ENCODE results near the gene TIAM2. TPM values are rescaled to one million over a fixed set of nuclear protein-coding genes. Genes with fewer than 3 reads are reported as not detected.

TIAM2 gene
- total RNA-seq, 1 experiment from 2014 or later, result 9.1 TPM

DNA sequence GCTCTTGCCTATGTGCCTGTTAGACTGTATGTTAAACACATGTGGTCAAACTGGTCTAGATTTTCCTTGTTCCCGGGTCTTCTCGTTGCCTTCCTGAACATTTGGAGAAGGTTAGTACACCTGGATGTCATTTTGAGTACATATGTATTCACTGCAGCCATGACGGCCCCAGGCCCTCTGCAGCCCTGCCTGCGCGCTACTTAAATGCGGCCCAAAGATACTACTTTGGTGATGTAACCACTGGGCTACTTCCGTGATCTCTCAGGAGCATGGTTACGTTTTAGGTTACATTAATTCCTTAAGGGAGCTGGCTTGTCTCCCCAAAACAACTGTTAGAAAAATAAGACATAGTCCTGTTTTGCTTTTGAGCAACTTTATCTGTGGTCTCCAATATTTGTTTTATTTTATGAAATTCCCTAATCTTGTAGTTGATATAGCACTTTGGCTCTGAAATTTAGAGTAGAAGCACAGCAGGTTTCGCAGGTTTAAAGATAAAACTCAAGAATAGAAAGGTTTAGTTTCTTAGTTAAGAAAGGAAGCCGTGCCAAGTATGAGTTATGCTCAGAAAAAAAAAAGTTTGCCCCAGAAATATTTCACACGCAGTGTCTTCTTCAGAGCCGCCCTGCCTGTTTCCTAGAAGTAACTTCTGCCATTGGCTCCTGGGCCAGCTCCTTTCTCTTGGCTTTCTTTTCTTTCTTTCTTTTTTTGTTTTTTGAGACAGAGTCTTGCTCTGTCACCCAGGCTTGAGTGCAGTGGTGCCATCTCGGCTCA lies 38.1 kb downstream of the TIAM2 start:
- no peaks in the 10 kb centered on the region for H3K4me1 ChIP-seq (ENCODE audit: insufficient read depth, low read length, poor library complexity, severe bottlenecking)
- POLR2A ChIA-PET (ENCODE audit: low non-redundant PET), result no interaction called here
- no peaks in the 10 kb centered on the region for H3K27me3 ChIP-seq (replicated peaks; ENCODE audit: insufficient read depth, low read depth, low read length, poor library complexity)
- H3K36me3 ChIP-seq (ENCODE audit: insufficient read depth, low read length, poor library complexity, severe bottlenecking), result no peaks in the 10 kb centered on the region
- CTCF ChIA-PET, result no interaction called here
- BruUV-seq (replicated peaks), result no TSS peak
- no peak overlapping the region for H3K27ac ChIP-seq (ENCODE audit: low read depth, low read length, poor library complexity, severe bottlenecking)
- intact Hi-C loops (cut with micrococcal nuclease; ENCODE audit: unreplicated experiment), result no loop called here
- H3K9me3 ChIP-seq (ENCODE audit: low read depth, low read length, poor library complexity, severe bottlenecking), result no peaks in the 10 kb centered on the region
- no peak for TF ChIP-seq EZH2 (IDR thresholded peaks at IDR 0.05; ENCODE audit: borderline replicate concordance, low read depth, low read length, poor library complexity, severe bottlenecking)
- TF ChIP-seq, protein P1, sequence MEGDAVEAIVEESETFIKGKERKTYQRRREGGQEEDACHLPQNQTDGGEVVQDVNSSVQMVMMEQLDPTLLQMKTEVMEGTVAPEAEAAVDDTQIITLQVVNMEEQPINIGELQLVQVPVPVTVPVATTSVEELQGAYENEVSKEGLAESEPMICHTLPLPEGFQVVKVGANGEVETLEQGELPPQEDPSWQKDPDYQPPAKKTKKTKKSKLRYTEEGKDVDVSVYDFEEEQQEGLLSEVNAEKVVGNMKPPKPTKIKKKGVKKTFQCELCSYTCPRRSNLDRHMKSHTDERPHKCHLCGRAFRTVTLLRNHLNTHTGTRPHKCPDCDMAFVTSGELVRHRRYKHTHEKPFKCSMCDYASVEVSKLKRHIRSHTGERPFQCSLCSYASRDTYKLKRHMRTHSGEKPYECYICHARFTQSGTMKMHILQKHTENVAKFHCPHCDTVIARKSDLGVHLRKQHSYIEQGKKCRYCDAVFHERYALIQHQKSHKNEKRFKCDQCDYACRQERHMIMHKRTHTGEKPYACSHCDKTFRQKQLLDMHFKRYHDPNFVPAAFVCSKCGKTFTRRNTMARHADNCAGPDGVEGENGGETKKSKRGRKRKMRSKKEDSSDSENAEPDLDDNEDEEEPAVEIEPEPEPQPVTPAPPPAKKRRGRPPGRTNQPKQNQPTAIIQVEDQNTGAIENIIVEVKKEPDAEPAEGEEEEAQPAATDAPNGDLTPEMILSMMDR (conservative IDR thresholded peaks at IDR 0.05; ENCODE audit: low read depth, low read length), result no peak
- no peak overlapping the region for H3K4me3 ChIP-seq (ENCODE audit: low read depth, low read length, poor library complexity, severe bottlenecking)
- DNase-seq (ENCODE audit: low spot score), result no peak

DNA sequence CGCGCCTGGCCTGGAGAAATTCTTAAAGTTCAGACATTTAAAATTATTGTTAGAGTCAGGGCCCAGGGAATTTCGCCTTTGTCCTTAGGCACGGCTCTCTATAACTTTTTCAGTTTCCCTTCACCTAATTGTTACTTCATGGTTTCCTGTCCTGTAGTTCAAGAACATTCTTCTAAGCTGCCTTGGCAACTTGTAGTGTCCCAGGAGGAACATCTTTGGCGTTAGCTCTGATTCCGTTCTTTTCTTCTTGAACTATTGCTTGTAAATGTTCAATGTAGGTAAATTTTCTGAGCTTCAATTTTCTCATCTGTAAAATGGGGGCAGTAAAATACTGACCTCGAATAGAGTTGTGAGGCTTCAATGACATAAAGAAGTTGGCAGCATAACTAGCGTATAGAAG lies 41.8 kb downstream of the TIAM2 start:
- TF ChIP-seq, protein P1 (conservative IDR thresholded peaks at IDR 0.05; ENCODE audit: low read depth, low read length), result no peak
- no peak for TF ChIP-seq EZH2 (IDR thresholded peaks at IDR 0.05; ENCODE audit: borderline replicate concordance, low read depth, low read length, poor library complexity, severe bottlenecking)
- Histone ChIP-seq H3K9me3 (ENCODE audit: low read depth, low read length, poor library complexity, severe bottlenecking) (no peaks in the 10 kb centered on the region), H3K36me3 (ENCODE audit: insufficient read depth, low read length, poor library complexity, severe bottlenecking) (no peaks in the 10 kb centered on the region), H3K4me1 (ENCODE audit: insufficient read depth, low read length, poor library complexity, severe bottlenecking) (peaks cover 5% of the 10 kb centered on the region), H3K4me3 (ENCODE audit: low read depth, low read length, poor library complexity, severe bottlenecking) (no peak overlapping the region), H3K27ac (ENCODE audit: low read depth, low read length, poor library complexity, severe bottlenecking) (no peak overlapping the region), H3K27me3 (replicated peaks; ENCODE audit: insufficient read depth, low read depth, low read length, poor library complexity) (no peaks in the 10 kb centered on the region)
- POLR2A ChIA-PET (ENCODE audit: low non-redundant PET), result no interaction called here
- intact Hi-C loops (cut with micrococcal nuclease; ENCODE audit: unreplicated experiment), result no loop called here
- CTCF ChIA-PET, result no interaction called here
- DNase-seq (ENCODE audit: low spot score), result no peak
- BruUV-seq (replicated peaks), result no TSS peak

DNA sequence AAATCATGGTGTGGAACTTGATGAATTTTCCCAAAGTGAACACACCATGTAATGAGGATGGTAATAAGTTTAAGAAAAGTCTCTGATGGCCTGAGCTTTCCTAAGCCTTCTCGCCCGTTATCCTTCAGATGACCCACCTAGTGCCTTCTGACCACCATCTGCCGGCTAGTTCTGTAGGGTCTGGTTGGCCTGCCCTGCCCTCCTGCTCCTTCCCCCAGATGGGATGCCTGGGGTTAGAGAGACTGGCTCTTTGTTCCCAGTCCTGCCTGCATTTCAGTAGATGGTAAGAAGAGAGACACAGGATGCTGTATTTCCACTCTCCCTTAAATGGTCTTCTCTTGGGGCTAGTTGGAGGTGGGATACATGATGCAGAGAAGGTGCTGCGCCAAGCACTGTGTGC lies 43.0 kb downstream of the TIAM2 start:
- no peak for DNase-seq (ENCODE audit: low spot score)
- no peaks in the 10 kb centered on the region for H3K36me3 ChIP-seq (ENCODE audit: insufficient read depth, low read length, poor library complexity, severe bottlenecking)
- H3K27ac ChIP-seq (ENCODE audit: low read depth, low read length, poor library complexity, severe bottlenecking), result no peak overlapping the region
- intact Hi-C loops (cut with micrococcal nuclease; ENCODE audit: unreplicated experiment), result no loop called here
- no peaks in the 10 kb centered on the region for H3K9me3 ChIP-seq (ENCODE audit: low read depth, low read length, poor library complexity, severe bottlenecking)
- ChIA-PET POLR2A (ENCODE audit: low non-redundant PET) (no interaction called here), CTCF (no interaction called here)
- H3K4me3 ChIP-seq (ENCODE audit: low read depth, low read length, poor library complexity, severe bottlenecking), result no peak overlapping the region
- TF ChIP-seq EZH2 (IDR thresholded peaks at IDR 0.05; ENCODE audit: borderline replicate concordance, low read depth, low read length, poor library complexity, severe bottlenecking), result no peak
- TF ChIP-seq, protein P1 (conservative IDR thresholded peaks at IDR 0.05; ENCODE audit: low read depth, low read length), result no peak
- BruUV-seq (replicated peaks), result no TSS peak
- H3K4me1 ChIP-seq (ENCODE audit: insufficient read depth, low read length, poor library complexity, severe bottlenecking), result peaks cover 6% of the 10 kb centered on the region
- H3K27me3 ChIP-seq (replicated peaks; ENCODE audit: insufficient read depth, low read depth, low read length, poor library complexity), result no peaks in the 10 kb centered on the region

Data from A673 (cell line).